Mesenchymal stem cell (in vitro differentiated cells and primary cell): ENCODE measurements around the gene MBD3L3.

Experiments used
- DNase-seq: peaks from one replicate; pipeline ENCODE4 v3.0.0-alpha.2; 2013
- H2AFZ ChIP-seq: one replicate; pipeline ENCODE4 v1.6.1; 2013; ENCODE audit warnings: low read depth, mild to moderate bottlenecking, control low read depth, inconsistent platforms, low read length, moderate library complexity
- H2AK5ac ChIP-seq: 2 replicates; pipeline ENCODE4 v1.6.1; 2013; ENCODE audit warnings: low read length, moderate library complexity, mild to moderate bottlenecking, inconsistent platforms; ENCODE audit not compliant: severe bottlenecking
- H2BK120ac ChIP-seq: one replicate; pipeline ENCODE4 v1.6.1; 2013; ENCODE audit warnings: low read depth, mild to moderate bottlenecking, inconsistent platforms, low read length, moderate library complexity
- H2BK12ac ChIP-seq, 2 experiments: one replicate each; pipeline ENCODE4 v1.6.1; 2013; ENCODE audit warnings: inconsistent platforms in 2 of 2, low read length in 2 of 2, mild to moderate bottlenecking in 2 of 2, moderate library complexity in 2 of 2, control low read depth in 1 of 2
- H2BK15ac ChIP-seq: one replicate; pipeline ENCODE4 v1.6.1; 2013; ENCODE audit warnings: mild to moderate bottlenecking, low read depth, inconsistent platforms; ENCODE audit not compliant: poor library complexity, severe bottlenecking
- H2BK5ac ChIP-seq: 2 replicates; pipeline ENCODE4 v1.6.1; 2013; ENCODE audit warnings: low read depth, mild to moderate bottlenecking, low read length, control low read depth, inconsistent platforms; ENCODE audit not compliant: poor library complexity, severe bottlenecking
- H3K14ac ChIP-seq, 2 experiments: one replicate each; pipeline ENCODE4 v1.6.1; 2013; ENCODE audit warnings: inconsistent platforms in 2 of 2, low read length in 2 of 2, control low read depth in 1 of 2, mild to moderate bottlenecking in 1 of 2, moderate library complexity in 1 of 2
- H3K18ac ChIP-seq, 2 experiments: one replicate each; pipeline ENCODE4 v1.6.1; 2013; ENCODE audit warnings: inconsistent platforms in 2 of 2, low read length in 2 of 2, control low read depth in 1 of 2, low read depth in 1 of 2, mild to moderate bottlenecking in 1 of 2
- H3K23ac ChIP-seq, 2 experiments: one replicate each; pipeline ENCODE4 v1.6.1; 2013; ENCODE audit warnings: inconsistent platforms in 2 of 2, low read length in 2 of 2, mild to moderate bottlenecking in 2 of 2, moderate library complexity in 2 of 2, control low read depth in 1 of 2
- H3K27ac ChIP-seq: 2 replicates; pipeline ENCODE4 v1.5.1; 2013; ENCODE audit warnings: mild to moderate bottlenecking, moderate library complexity, low read length, control low read depth, inconsistent platforms; ENCODE audit not compliant: poor library complexity, severe bottlenecking
- H3K27me3 ChIP-seq, 2 experiments: 2 replicates each; pipeline versions ENCODE4 v1.6.1 to v1.7.0; 2013; ENCODE audit warnings: low read length in 2 of 2, mild to moderate bottlenecking in 2 of 2, moderate library complexity in 2 of 2, control low read depth in 1 of 2, inconsistent platforms in 1 of 2; ENCODE audit not compliant: control insufficient read depth in 1 of 2, insufficient read depth in 1 of 2
- H3K36me3 ChIP-seq, 2 experiments: 2 replicates each; pipeline versions ENCODE4 v1.6.1 to v1.7.0; 2013; ENCODE audit warnings: low read length in 2 of 2, control low read depth in 1 of 2, inconsistent platforms in 1 of 2, low read depth in 1 of 2, mild to moderate bottlenecking in 1 of 2; ENCODE audit not compliant: insufficient read depth in 2 of 2, control insufficient read depth in 1 of 2
- H3K4ac ChIP-seq, 2 experiments: one replicate each; pipeline ENCODE4 v1.6.1; 2013; ENCODE audit warnings: inconsistent platforms in 2 of 2, low read length in 2 of 2, mild to moderate bottlenecking in 2 of 2, moderate library complexity in 2 of 2, control low read depth in 1 of 2, low read depth in 1 of 2
- H3K4me1 ChIP-seq: 2 replicates; pipeline ENCODE4 v1.6.1; 2013; ENCODE audit warnings: low read depth, low read length, control low read depth; ENCODE audit not compliant: control insufficient read depth, insufficient read depth
- H3K4me2 ChIP-seq: 2 replicates; pipeline ENCODE4 v1.6.1; 2013; ENCODE audit warnings: low read length, mild to moderate bottlenecking, inconsistent platforms; ENCODE audit not compliant: poor library complexity, severe bottlenecking
- H3K4me3 ChIP-seq, 2 experiments: 2 replicates each; pipeline versions ENCODE4 v1.5.1 to v1.7.0; 2013; ENCODE audit warnings: low read length in 2 of 2, mild to moderate bottlenecking in 2 of 2, control low read depth in 1 of 2, low read depth in 1 of 2; ENCODE audit not compliant: insufficient read depth in 1 of 2
- H3K79me1 ChIP-seq: replicated peaks from 2 replicates; pipeline ENCODE4 v1.6.1; 2013; ENCODE audit warnings: mild to moderate bottlenecking, control low read depth, low read length, inconsistent platforms; ENCODE audit not compliant: poor library complexity, severe bottlenecking
- H3K9ac ChIP-seq: 2 replicates; pipeline ENCODE4 v1.7.0; 2013; ENCODE audit warnings: mild to moderate bottlenecking, low read length, moderate library complexity
- H3K9me3 ChIP-seq: 2 replicates; pipeline ENCODE4 v1.7.0; 2013; ENCODE audit warnings: mild to moderate bottlenecking, low read length; ENCODE audit not compliant: control insufficient read depth
- H4K8ac ChIP-seq: one replicate; pipeline ENCODE4 v1.6.1; 2013; ENCODE audit warnings: inconsistent platforms, mild to moderate bottlenecking, low read length, moderate library complexity
- H4K91ac ChIP-seq: one replicate; pipeline ENCODE4 v1.6.1; 2013; ENCODE audit warnings: mild to moderate bottlenecking, low read length, inconsistent platforms
- WGBS: methylation state at CpG from one replicate; pipeline ENCODE4 v1.1.7; 2013; ENCODE audit warnings: mixed read lengths; 5-methylcytosine and 5-hydroxymethylcytosine counted together

MBD3L3 gene

GRCh38 chr19:7088999-7089398, 30.5 kb upstream of the MBD3L3 start:
- DNase-seq: no peak
- no peak overlapping the region for H3K18ac ChIP-seq
- no peak overlapping the region for H2BK15ac ChIP-seq
- 94% methylated on average over 6 of the region's 6 CpGs for WGBS
- H3K27ac ChIP-seq: no peak overlapping the region
- no peak overlapping the region for H3K4me3 ChIP-seq
- H3K4me2 ChIP-seq: no peak overlapping the region
- H3K27me3 ChIP-seq: no peaks in the 10 kb centered on the region
- H3K4me1 ChIP-seq: no peaks in the 10 kb centered on the region
- H3K14ac ChIP-seq: no peak overlapping the region
- H3K23ac ChIP-seq: no peak overlapping the region
- H2AK5ac ChIP-seq: no peak overlapping the region
- no peak overlapping the region for H2BK12ac ChIP-seq
- peaks cover 21 to 30% of the 10 kb centered on the region in 2 experiments for H3K36me3 ChIP-seq
- no peak overlapping the region for H4K8ac ChIP-seq
- H3K9ac ChIP-seq: no peak overlapping the region
- H2AFZ ChIP-seq: no peak overlapping the region
- H2BK5ac ChIP-seq: no peak overlapping the region
- no peak overlapping the region for H4K91ac ChIP-seq
- H3K79me1 ChIP-seq: no peaks in the 10 kb centered on the region
- H3K9me3 ChIP-seq: peaks cover 70% of the 10 kb centered on the region
- no peak overlapping the region for H3K4ac ChIP-seq
- no peak overlapping the region for H2BK120ac ChIP-seq

DNA sequence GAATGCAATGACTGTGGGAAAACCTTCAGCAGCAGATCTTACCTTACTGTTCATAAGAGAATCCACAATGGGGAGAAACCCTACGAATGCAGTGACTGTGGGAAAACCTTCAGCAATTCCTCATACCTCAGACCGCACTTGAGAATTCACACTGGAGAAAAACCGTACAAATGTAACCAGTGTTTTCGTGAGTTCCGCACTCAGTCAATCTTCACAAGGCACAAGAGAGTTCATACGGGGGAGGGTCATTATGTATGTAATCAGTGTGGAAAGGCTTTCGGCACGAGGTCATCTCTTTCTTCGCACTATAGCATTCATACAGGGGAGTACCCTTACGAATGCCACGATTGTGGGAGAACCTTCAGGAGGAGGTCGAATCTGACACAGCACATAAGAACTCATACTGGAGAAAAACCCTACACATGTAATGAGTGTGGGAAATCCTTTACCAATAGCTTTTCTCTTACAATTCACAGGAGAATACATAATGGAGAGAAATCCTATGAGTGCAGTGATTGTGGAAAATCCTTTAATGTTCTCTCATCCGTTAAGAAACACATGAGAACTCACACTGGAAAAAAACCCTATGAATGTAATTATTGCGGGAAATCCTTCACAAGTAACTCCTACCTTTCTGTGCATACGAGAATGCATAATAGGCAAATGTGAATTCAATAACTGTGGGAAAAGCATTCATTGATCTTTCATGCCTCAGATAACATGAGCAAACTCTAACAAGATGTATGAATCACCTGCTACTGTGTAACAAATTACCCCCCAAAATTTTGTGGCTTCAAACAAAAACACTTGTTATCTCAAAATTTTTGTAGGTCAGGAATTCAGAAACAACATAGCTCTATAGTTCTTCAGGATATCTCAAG, 24.8 kb upstream of the MBD3L3 start:
- Histone ChIP-seq H4K91ac (no peak overlapping the region), H3K18ac (no peak overlapping the region), H2BK12ac (no peak overlapping the region), H3K23ac (no peak overlapping the region), H3K27ac (no peak overlapping the region), H3K14ac (no peak overlapping the region), H3K4ac (no peak overlapping the region), H2BK120ac (no peak overlapping the region), H3K9me3 (peaks cover 97% of the 10 kb centered on the region), H4K8ac (no peak overlapping the region), H3K4me1 (no peaks in the 10 kb centered on the region), H2BK5ac (no peak overlapping the region), H2BK15ac (no peak overlapping the region), H3K27me3 (no peaks in the 10 kb centered on the region), H3K79me1 (peaks cover 6% of the 10 kb centered on the region), H3K4me2 (no peak overlapping the region), H3K9ac (no peak overlapping the region), H2AK5ac (no peak overlapping the region), H3K36me3 (peaks cover 54 to 75% of the 10 kb centered on the region in 2 experiments), H3K4me3 (peak overlapping the region in 1 of 2 experiments; percentile 66), H2AFZ (no peak overlapping the region)
- peak; percentile 34 for DNase-seq
- 99% methylated on average over 14 of the region's 15 CpGs for WGBS

- H3K27me3 ChIP-seq: no peaks in the 10 kb centered on the region
- peak overlapping the region in 1 of 2 experiments; percentile 60 for H3K4me3 ChIP-seq
- 100% methylated on average over 1 of the region's 2 CpGs for WGBS
- peaks cover 76 to 94% of the 10 kb centered on the region in 2 experiments for H3K36me3 ChIP-seq
- H3K79me1 ChIP-seq: peaks cover 20% of the 10 kb centered on the region
- peaks cover 93% of the 10 kb centered on the region for H3K9me3 ChIP-seq
- no peak overlapping the region for H4K8ac ChIP-seq
- no peak overlapping the region for H4K91ac ChIP-seq
- no peak overlapping the region for H3K4me2 ChIP-seq
- H2BK15ac ChIP-seq: no peak overlapping the region
- no peak overlapping the region for H2AK5ac ChIP-seq
- H2BK120ac ChIP-seq: no peak overlapping the region
- no peak overlapping the region for H3K4ac ChIP-seq
- H3K4me1 ChIP-seq: no peaks in the 10 kb centered on the region
- H3K18ac ChIP-seq: no peak overlapping the region
- no peak overlapping the region for H3K23ac ChIP-seq
- H3K27ac ChIP-seq: no peak overlapping the region
- H3K9ac ChIP-seq: no peak overlapping the region
- no peak overlapping the region for H2BK5ac ChIP-seq
- no peak overlapping the region for H3K14ac ChIP-seq
- no peak overlapping the region for H2AFZ ChIP-seq
- H2BK12ac ChIP-seq: no peak overlapping the region
- DNase-seq: peak; percentile 17
These were observed 19.5 kb upstream of the MBD3L3 start for GRCh38 chr19:7078008-7078407.

GRCh38 chr19:7076151-7076550, 17.7 kb upstream of the MBD3L3 start:
- Histone ChIP-seq H3K4me2 (no peak overlapping the region), H2BK5ac (no peak overlapping the region), H3K27me3 (no peaks in the 10 kb centered on the region), H4K91ac (no peak overlapping the region), H3K4me3 (no peak overlapping the region), H3K4ac (no peak overlapping the region), H2AK5ac (no peak overlapping the region), H3K9me3 (peaks cover 88% of the 10 kb centered on the region), H2BK12ac (no peak overlapping the region), H3K18ac (no peak overlapping the region), H4K8ac (no peak overlapping the region), H2AFZ (no peak overlapping the region), H2BK120ac (no peak overlapping the region), H3K14ac (no peak overlapping the region), H2BK15ac (no peak overlapping the region), H3K9ac (no peak overlapping the region), H3K27ac (no peak overlapping the region), H3K4me1 (no peaks in the 10 kb centered on the region), H3K79me1 (peaks cover 30% of the 10 kb centered on the region), H3K36me3 (peaks cover 81 to 90% of the 10 kb centered on the region in 2 experiments), H3K23ac (no peak overlapping the region)
- over 99% methylated on average over 6 of the region's 6 CpGs for WGBS
- no peak for DNase-seq
